GM12892 (cell line): ENCODE data around the gene ESRRA.

Source experiments
- POLR2A ChIP-seq: IDR thresholded peaks from 2 replicates; pipeline ENCODE4 v1.6.1; 2011; ENCODE audit warnings: low read depth, low read length, control low read depth
- POLR2AphosphoS5 ChIP-seq: IDR thresholded peaks from 2 replicates; pipeline ENCODE4 v1.6.1; 2011; ENCODE audit warnings: low read depth, low read length, control low read depth
- TAF1 ChIP-seq: IDR thresholded peaks from 2 replicates; pipeline ENCODE4 v1.6.1; 2011; ENCODE audit warnings: low read depth, mild to moderate bottlenecking, control low read depth, low read length, borderline replicate concordance

DNA sequence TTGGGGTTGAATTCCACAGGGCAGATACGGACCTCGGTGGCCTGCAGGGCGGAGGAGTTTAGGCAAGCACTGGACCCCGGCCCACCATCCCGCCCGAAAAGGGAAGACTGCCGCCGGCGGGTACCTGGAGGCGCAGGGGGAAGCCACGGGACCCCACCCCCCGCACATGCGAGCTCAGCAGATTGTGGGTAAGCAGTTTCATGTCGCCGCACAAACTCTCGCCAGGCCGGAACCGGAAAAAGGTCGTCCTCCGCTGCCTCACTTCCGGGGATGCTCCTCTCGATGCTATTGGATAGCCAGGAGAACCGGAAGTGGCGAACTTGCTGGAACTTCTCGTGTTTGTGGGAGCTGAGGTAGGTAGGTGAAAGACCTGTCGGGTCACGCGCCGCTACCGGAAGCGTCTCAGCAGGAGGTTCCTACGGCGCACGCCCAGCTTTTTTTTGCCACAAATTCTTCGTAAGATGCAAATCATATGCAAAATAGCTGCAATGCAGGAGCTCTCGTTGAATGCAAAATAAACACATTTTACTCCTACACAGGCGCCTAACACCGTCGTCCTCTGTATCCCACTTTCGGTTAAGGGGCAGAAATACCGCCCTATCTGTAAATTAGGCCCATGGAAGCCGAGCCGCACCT is 12.1 kb downstream of the ESRRA start, which contains the start of gene TRMT112:
- TF ChIP-seq TAF1 (peak; percentile 74), POLR2A (peak; percentile 89), POLR2AphosphoS5 (peak; percentile 93)
